Measurements from ENCODE around the gene ZNF43. TPM values are rescaled to one million over a fixed set of nuclear protein-coding genes. Genes with fewer than 3 reads are reported as not detected.

The ZNF43 gene
- total RNA-seq, 1 experiment from 2014 or later: 0.34 TPM

DNA sequence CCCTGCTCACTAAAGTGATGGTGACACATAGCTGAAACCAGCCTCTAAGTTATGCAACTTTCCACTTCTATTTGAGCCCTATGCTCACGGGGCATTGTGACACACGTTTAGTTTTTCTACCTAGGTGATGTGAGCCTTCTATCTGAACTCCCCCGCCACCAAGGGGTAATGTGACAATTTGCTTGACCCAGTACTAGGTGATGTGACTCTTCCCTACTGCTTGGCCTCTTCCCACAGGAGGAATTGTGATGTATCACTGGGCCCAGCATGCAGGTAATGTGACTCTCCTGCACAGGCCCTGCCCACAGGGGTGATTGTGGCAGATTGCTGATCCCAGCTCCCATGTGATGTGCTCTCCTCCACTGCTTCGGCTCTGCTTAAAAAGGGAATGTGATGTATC, 42.7 kb upstream of the ZNF43 start (continued):
- TF ChIP-seq SRF (IDR thresholded peaks at IDR 0.05; ENCODE audit: low read depth) (no peak), YY1 (IDR thresholded peaks at IDR 0.05; ENCODE audit: extremely low read depth, insufficient replicate concordance, low read depth, low read length) (no peak)

DNA sequence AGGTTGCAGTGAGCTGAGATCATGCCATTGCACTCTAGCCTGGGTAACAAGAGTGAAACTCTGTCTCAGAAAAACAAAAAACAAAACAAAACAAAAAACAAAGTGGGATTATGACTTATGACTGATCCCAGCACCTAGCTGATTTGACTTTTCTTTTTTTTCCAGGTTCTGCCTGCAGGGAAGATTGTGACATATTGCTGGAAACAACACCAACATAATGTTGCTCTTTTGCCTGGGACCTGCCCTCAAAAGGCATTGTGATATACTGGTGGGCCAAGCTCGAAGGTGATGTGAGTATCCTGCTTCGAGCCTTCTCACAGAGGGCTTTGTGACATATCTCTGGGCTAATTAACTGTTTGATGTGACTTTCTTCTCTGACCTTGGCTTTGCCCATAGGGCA, 42.0 kb upstream of the ZNF43 start:
- H3K9me2 ChIP-seq (ENCODE audit: insufficient read depth): no peaks in the 10 kb centered on the region
- ChIA-PET CTCF (no interaction called here), POLR2A (no interaction called here), RAD21 (ENCODE audit: low non-redundant PET in 1 of 2, low total read pairs in 2 of 2, uncharacterized antibody in 2 of 2, unreplicated experiment in 2 of 2) (no interaction called here)
- no peak overlapping the region for H3K4me2 ChIP-seq (ENCODE audit: low read length)
- no peak overlapping the region for H3K27ac ChIP-seq (ENCODE audit: low read depth, low read length)
- no peaks in the 10 kb centered on the region for H3K4me1 ChIP-seq (ENCODE audit: control insufficient read depth in 1 of 2, insufficient read depth in 2 of 2, low read length in 2 of 2)
- intact Hi-C loops (cut with micrococcal nuclease): no loop called here
- no peaks in the 10 kb centered on the region for H3K36me3 ChIP-seq (ENCODE audit: control insufficient read depth in 1 of 2, insufficient read depth in 2 of 2, low read length in 2 of 2)
- no peaks in the 10 kb centered on the region for H3K79me2 ChIP-seq (ENCODE audit: insufficient read depth, low read length)
- TF ChIP-seq ZNF274 (IDR thresholded peaks at IDR 0.05; ENCODE audit: low read depth, low read length) (no peak), EGR1 (IDR thresholded peaks at IDR 0.05; ENCODE audit: low read depth) (no peak), SIN3A (IDR thresholded peaks at IDR 0.05; ENCODE audit: low read depth) (no peak), ELF1 (IDR thresholded peaks at IDR 0.05; ENCODE audit: borderline replicate concordance, low read depth) (no peak), TCF7L2 (IDR thresholded peaks at IDR 0.05; ENCODE audit: borderline replicate concordance, extremely low read depth, insufficient read depth, insufficient read length) (no peak), SRF (IDR thresholded peaks at IDR 0.05; ENCODE audit: low read depth) (no peak), RAD21 (IDR thresholded peaks at IDR 0.05; ENCODE audit: low read depth) (no peak), EZH2 (IDR thresholded peaks at IDR 0.05) (no peak), CBX3 (IDR thresholded peaks at IDR 0.05; ENCODE audit: low read depth) (no peak), ZFX (IDR thresholded peaks at IDR 0.05) (no peak), EZH2phosphoT487 (IDR thresholded peaks at IDR 0.05; ENCODE audit: borderline replicate concordance) (no peak), YY1 (IDR thresholded peaks at IDR 0.05; ENCODE audit: extremely low read depth, insufficient replicate concordance, low read depth, low read length) (no peak), CEBPB (IDR thresholded peaks at IDR 0.05; ENCODE audit: low read depth) (no peak), JUND (IDR thresholded peaks at IDR 0.05) (no peak), SP1 (IDR thresholded peaks at IDR 0.05; ENCODE audit: low read depth) (no peak), POLR2AphosphoS5 (IDR thresholded peaks at IDR 0.05; ENCODE audit: low read depth, low read length) (no peak)
- TF ChIP-seq, protein P1, sequence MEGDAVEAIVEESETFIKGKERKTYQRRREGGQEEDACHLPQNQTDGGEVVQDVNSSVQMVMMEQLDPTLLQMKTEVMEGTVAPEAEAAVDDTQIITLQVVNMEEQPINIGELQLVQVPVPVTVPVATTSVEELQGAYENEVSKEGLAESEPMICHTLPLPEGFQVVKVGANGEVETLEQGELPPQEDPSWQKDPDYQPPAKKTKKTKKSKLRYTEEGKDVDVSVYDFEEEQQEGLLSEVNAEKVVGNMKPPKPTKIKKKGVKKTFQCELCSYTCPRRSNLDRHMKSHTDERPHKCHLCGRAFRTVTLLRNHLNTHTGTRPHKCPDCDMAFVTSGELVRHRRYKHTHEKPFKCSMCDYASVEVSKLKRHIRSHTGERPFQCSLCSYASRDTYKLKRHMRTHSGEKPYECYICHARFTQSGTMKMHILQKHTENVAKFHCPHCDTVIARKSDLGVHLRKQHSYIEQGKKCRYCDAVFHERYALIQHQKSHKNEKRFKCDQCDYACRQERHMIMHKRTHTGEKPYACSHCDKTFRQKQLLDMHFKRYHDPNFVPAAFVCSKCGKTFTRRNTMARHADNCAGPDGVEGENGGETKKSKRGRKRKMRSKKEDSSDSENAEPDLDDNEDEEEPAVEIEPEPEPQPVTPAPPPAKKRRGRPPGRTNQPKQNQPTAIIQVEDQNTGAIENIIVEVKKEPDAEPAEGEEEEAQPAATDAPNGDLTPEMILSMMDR (IDR thresholded peaks at IDR 0.05 in 2 of 3, conservative IDR thresholded peaks at IDR 0.05 in 1 of 3; ENCODE audit: borderline replicate concordance in 1 of 3, insufficient read depth in 1 of 3, low read depth in 2 of 3, low read length in 2 of 3): no peak
- TF ChIP-seq, protein P2, sequence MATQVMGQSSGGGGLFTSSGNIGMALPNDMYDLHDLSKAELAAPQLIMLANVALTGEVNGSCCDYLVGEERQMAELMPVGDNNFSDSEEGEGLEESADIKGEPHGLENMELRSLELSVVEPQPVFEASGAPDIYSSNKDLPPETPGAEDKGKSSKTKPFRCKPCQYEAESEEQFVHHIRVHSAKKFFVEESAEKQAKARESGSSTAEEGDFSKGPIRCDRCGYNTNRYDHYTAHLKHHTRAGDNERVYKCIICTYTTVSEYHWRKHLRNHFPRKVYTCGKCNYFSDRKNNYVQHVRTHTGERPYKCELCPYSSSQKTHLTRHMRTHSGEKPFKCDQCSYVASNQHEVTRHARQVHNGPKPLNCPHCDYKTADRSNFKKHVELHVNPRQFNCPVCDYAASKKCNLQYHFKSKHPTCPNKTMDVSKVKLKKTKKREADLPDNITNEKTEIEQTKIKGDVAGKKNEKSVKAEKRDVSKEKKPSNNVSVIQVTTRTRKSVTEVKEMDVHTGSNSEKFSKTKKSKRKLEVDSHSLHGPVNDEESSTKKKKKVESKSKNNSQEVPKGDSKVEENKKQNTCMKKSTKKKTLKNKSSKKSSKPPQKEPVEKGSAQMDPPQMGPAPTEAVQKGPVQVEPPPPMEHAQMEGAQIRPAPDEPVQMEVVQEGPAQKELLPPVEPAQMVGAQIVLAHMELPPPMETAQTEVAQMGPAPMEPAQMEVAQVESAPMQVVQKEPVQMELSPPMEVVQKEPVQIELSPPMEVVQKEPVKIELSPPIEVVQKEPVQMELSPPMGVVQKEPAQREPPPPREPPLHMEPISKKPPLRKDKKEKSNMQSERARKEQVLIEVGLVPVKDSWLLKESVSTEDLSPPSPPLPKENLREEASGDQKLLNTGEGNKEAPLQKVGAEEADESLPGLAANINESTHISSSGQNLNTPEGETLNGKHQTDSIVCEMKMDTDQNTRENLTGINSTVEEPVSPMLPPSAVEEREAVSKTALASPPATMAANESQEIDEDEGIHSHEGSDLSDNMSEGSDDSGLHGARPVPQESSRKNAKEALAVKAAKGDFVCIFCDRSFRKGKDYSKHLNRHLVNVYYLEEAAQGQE (IDR thresholded peaks at IDR 0.05; ENCODE audit: low read depth): no peak
- TF ChIP-seq, protein P3, sequence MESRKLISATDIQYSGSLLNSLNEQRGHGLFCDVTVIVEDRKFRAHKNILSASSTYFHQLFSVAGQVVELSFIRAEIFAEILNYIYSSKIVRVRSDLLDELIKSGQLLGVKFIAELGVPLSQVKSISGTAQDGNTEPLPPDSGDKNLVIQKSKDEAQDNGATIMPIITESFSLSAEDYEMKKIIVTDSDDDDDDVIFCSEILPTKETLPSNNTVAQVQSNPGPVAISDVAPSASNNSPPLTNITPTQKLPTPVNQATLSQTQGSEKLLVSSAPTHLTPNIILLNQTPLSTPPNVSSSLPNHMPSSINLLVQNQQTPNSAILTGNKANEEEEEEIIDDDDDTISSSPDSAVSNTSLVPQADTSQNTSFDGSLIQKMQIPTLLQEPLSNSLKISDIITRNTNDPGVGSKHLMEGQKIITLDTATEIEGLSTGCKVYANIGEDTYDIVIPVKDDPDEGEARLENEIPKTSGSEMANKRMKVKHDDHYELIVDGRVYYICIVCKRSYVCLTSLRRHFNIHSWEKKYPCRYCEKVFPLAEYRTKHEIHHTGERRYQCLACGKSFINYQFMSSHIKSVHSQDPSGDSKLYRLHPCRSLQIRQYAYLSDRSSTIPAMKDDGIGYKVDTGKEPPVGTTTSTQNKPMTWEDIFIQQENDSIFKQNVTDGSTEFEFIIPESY (IDR thresholded peaks at IDR 0.05; ENCODE audit: extremely low read depth, insufficient replicate concordance, low read length): no peak
- TF ChIP-seq, protein P4, sequence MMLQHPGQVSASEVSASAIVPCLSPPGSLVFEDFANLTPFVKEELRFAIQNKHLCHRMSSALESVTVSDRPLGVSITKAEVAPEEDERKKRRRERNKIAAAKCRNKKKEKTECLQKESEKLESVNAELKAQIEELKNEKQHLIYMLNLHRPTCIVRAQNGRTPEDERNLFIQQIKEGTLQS (IDR thresholded peaks at IDR 0.05): no peak
- no peak overlapping the region for H2AFZ ChIP-seq (ENCODE audit: low read depth, low read length, poor library complexity, severe bottlenecking)
- ATAC-seq (no peak), DNase-seq (ENCODE audit: low read depth, low spot score) (no peak)
- no TSS peak for BruUV-seq (replicated peaks)
- no peaks in the 10 kb centered on the region for H4K20me1 ChIP-seq (ENCODE audit: insufficient read depth)
- no peak overlapping the region for H3K9ac ChIP-seq (ENCODE audit: low read length)
- H3K9me3 ChIP-seq (ENCODE audit: control insufficient read depth in 1 of 2, insufficient read depth in 1 of 2, low read depth in 1 of 2, low read length in 2 of 2): peaks cover 0 to 26% of the 10 kb centered on the region in 2 experiments; a peak in 3 of 4 replicates
- H3K27me3 ChIP-seq (ENCODE audit: insufficient read depth, low read length): no peaks in the 10 kb centered on the region
- H3K4me3 ChIP-seq (replicated peaks in 1 of 2; ENCODE audit: low read depth in 1 of 2, low read length in 2 of 2): no peak overlapping the region

All from HCT116 (cell line).